ENCODE results near the gene KREMEN1.

DNA sequence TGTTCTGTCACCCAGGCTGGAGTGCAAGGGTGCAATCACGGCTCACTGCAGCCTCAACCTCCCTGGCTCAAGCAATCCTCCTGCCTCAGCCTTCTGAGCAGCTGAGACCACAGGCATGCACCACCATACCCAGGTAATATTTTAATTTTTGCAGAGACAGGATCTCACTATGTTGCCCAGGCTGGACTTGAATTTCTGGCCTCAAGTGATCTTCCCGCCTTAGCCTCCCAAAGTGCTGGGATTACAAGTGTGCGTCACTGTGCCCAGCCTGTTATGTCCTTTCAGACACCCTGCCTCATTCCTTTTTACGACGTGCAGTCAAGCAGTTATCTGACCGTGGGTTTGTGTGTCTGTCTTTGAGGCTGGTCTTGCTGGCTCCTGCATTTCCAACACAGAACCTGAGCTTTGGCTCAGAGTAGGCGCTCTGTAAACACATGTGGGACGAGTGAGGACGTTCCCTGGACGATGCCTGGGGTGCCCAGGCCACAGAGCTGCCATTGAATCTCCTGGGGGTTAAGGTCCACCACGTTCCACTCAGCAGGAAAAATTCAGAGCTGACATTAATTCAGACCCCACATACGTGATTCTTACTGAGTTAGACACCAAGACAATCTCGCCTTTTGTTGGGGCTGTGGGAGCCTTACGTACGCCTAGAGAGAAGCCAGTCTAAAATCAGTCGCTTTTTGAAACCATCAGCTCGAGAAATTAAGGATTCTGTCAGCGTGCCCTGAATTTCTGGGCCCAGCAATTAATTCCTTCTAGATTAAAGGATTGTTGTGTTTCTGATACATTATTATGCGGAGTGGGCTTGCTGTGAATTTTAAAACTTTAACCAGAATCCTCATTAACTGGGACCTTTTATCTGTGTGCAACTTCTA lies 111.4 kb downstream of the KREMEN1 start:
- TF ChIP-seq, protein P1, sequence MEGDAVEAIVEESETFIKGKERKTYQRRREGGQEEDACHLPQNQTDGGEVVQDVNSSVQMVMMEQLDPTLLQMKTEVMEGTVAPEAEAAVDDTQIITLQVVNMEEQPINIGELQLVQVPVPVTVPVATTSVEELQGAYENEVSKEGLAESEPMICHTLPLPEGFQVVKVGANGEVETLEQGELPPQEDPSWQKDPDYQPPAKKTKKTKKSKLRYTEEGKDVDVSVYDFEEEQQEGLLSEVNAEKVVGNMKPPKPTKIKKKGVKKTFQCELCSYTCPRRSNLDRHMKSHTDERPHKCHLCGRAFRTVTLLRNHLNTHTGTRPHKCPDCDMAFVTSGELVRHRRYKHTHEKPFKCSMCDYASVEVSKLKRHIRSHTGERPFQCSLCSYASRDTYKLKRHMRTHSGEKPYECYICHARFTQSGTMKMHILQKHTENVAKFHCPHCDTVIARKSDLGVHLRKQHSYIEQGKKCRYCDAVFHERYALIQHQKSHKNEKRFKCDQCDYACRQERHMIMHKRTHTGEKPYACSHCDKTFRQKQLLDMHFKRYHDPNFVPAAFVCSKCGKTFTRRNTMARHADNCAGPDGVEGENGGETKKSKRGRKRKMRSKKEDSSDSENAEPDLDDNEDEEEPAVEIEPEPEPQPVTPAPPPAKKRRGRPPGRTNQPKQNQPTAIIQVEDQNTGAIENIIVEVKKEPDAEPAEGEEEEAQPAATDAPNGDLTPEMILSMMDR (conservative IDR thresholded peaks at IDR 0.05; ENCODE audit: low read depth, low read length), result no peak
- TF ChIP-seq EZH2 (IDR thresholded peaks at IDR 0.05; ENCODE audit: low read length, unreplicated experiment) (no peak), EZH2phosphoT487 (IDR thresholded peaks at IDR 0.05; ENCODE audit: borderline replicate concordance, low read length) (no peak)

Measured in PC-3 (cell line).